CD4-positive, alpha-beta T cell treated with Interferon alpha-2 for 1 hour (primary cell): ENCODE measurements around the gene SLC28A1.
"Not testable (repeated sequence)": the region's sequence is repeated elsewhere in the genome, so short reads cannot be mapped to it uniquely, and the experiment has no call there.

Experiments used
- DNase-seq, 2 donors: peaks; one replicate each; pipeline ENCODE4 v3.0.0-alpha.2; 2020 to 2022

SLC28A1 gene

GRCh38 chr15:84980196-84981053 lies 96.0 kb downstream of the SLC28A1 start:
- peak; percentile 81 to 90 for DNase-seq

GRCh38 chr15:84981054-84981710 lies 96.7 kb downstream of the SLC28A1 start:
- DNase-seq = peak; percentile 96 to 97

GRCh38 chr15:84981711-84982300 lies 97.3 kb downstream of the SLC28A1 start, which contains the start of gene PDE8A:
Gene PDE8A, plus strand, starts transcription at chr15:84981856. Its CDS starts 307 bp downstream, at chr15:84982163.
- peak; percentile 44 to 69 for DNase-seq

GRCh38 chr15:84982301-84982920 lies 97.9 kb downstream of the SLC28A1 start:
- DNase-seq = peak; percentile 52 to 71

- no peak for DNase-seq
Observed at GRCh38 chr15:84983294-84983693, 98.8 kb downstream of the SLC28A1 start.

GRCh38 chr15:84983711-84984110 lies 99.2 kb downstream of the SLC28A1 start:
- DNase-seq = no peak

GRCh38 chr15:84985158-84985557 lies 100.7 kb downstream of the SLC28A1 start:
- DNase-seq = no peak

- not testable (repeated sequence) for DNase-seq
Observed at GRCh38 chr15:84987351-84987750, 102.9 kb downstream of the SLC28A1 start.

GRCh38 chr15:84987949-84988624 lies 103.6 kb downstream of the SLC28A1 start:
- DNase-seq = peak in 1 of 2 donors; percentile 46

- no peak for DNase-seq
Observed at GRCh38 chr15:84988909-84989644, 104.6 kb downstream of the SLC28A1 start.

GRCh38 chr15:84990507-84990906 lies 106.0 kb downstream of the SLC28A1 start:
- no peak for DNase-seq

GRCh38 chr15:84991014-84991712 lies 106.7 kb downstream of the SLC28A1 start:
- no peak for DNase-seq

- no peak for DNase-seq
Observed at GRCh38 chr15:84992157-84992944, 107.9 kb downstream of the SLC28A1 start.
